ENCODE results near the gene HDAC9.

- no peak for TF ChIP-seq EZH2 (IDR thresholded peaks at IDR 0.05; ENCODE audit: low read depth)
- TF ChIP-seq, protein P1, sequence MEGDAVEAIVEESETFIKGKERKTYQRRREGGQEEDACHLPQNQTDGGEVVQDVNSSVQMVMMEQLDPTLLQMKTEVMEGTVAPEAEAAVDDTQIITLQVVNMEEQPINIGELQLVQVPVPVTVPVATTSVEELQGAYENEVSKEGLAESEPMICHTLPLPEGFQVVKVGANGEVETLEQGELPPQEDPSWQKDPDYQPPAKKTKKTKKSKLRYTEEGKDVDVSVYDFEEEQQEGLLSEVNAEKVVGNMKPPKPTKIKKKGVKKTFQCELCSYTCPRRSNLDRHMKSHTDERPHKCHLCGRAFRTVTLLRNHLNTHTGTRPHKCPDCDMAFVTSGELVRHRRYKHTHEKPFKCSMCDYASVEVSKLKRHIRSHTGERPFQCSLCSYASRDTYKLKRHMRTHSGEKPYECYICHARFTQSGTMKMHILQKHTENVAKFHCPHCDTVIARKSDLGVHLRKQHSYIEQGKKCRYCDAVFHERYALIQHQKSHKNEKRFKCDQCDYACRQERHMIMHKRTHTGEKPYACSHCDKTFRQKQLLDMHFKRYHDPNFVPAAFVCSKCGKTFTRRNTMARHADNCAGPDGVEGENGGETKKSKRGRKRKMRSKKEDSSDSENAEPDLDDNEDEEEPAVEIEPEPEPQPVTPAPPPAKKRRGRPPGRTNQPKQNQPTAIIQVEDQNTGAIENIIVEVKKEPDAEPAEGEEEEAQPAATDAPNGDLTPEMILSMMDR (conservative IDR thresholded peaks at IDR 0.05): no peak
Observed at GRCh38 chr7:19030281-19030680, 534.7 kb downstream of the HDAC9 start.

Data from PC-9 (cell line).